ENCODE data around the gene KRT85.

The KRT85 gene

GRCh38 chr12:52343550-52343949 is 23.7 kb downstream of the KRT85 start:
- H3K27ac ChIP-seq (ENCODE audit: low read length): no peak overlapping the region
- no peaks in the 10 kb centered on the region for H3K27me3 ChIP-seq (ENCODE audit: control insufficient read depth, insufficient read depth, low read length)
- no peaks in the 10 kb centered on the region for H3K9me3 ChIP-seq (ENCODE audit: control insufficient read depth, low read depth, low read length)
- no peaks in the 10 kb centered on the region for H3K4me1 ChIP-seq (ENCODE audit: control insufficient read depth, low read depth, low read length)
- H3K9ac ChIP-seq (ENCODE audit: low read length): no peak overlapping the region
- H3K36me3 ChIP-seq (ENCODE audit: control insufficient read depth, low read depth, low read length): no peaks in the 10 kb centered on the region
- H3K4me3 ChIP-seq (ENCODE audit: low read length): no peak overlapping the region

- Histone ChIP-seq H3K27me3 (ENCODE audit: control insufficient read depth, insufficient read depth, low read length) (no peaks in the 10 kb centered on the region), H3K9ac (ENCODE audit: low read length) (no peak overlapping the region), H3K4me3 (ENCODE audit: low read length) (no peak overlapping the region), H3K27ac (ENCODE audit: low read length) (no peak overlapping the region), H3K36me3 (ENCODE audit: control insufficient read depth, low read depth, low read length) (no peaks in the 10 kb centered on the region), H3K9me3 (ENCODE audit: control insufficient read depth, low read depth, low read length) (no peaks in the 10 kb centered on the region), H3K4me1 (ENCODE audit: control insufficient read depth, low read depth, low read length) (no peaks in the 10 kb centered on the region)
Measured at GRCh38 chr12:52342781-52343490, 24.3 kb downstream of the KRT85 start.

- H3K9ac ChIP-seq (ENCODE audit: low read length): no peak overlapping the region
Measured at GRCh38 chr12:52341066-52341580, 26.2 kb downstream of the KRT85 start.

GRCh38 chr12:52338241-52338960 is 28.9 kb downstream of the KRT85 start:
- Histone ChIP-seq H3K27me3 (ENCODE audit: control insufficient read depth, insufficient read depth, low read length) (no peaks in the 10 kb centered on the region), H3K36me3 (ENCODE audit: control insufficient read depth, low read depth, low read length) (no peaks in the 10 kb centered on the region), H3K9ac (ENCODE audit: low read length) (no peak overlapping the region), H3K27ac (ENCODE audit: low read length) (no peak overlapping the region), H3K4me1 (ENCODE audit: control insufficient read depth, low read depth, low read length) (no peaks in the 10 kb centered on the region), H3K9me3 (ENCODE audit: control insufficient read depth, low read depth, low read length) (no peaks in the 10 kb centered on the region), H3K4me3 (ENCODE audit: low read length) (no peak overlapping the region)

More at GRCh38 chr12:52341066-52341580, 26.2 kb downstream of the KRT85 start:
- Histone ChIP-seq H3K27me3 (ENCODE audit: control insufficient read depth, insufficient read depth, low read length) (no peaks in the 10 kb centered on the region), H3K4me3 (ENCODE audit: low read length) (no peak overlapping the region), H3K36me3 (ENCODE audit: control insufficient read depth, low read depth, low read length) (no peaks in the 10 kb centered on the region), H3K27ac (ENCODE audit: low read length) (no peak overlapping the region), H3K4me1 (ENCODE audit: control insufficient read depth, low read depth, low read length) (no peaks in the 10 kb centered on the region), H3K9me3 (ENCODE audit: control insufficient read depth, low read depth, low read length) (no peaks in the 10 kb centered on the region)

GRCh38 chr12:52337054-52337453 is 30.2 kb downstream of the KRT85 start:
- H3K27me3 ChIP-seq (ENCODE audit: control insufficient read depth, insufficient read depth, low read length): no peaks in the 10 kb centered on the region
- H3K27ac ChIP-seq (ENCODE audit: low read length): no peak overlapping the region
- no peaks in the 10 kb centered on the region for H3K36me3 ChIP-seq (ENCODE audit: control insufficient read depth, low read depth, low read length)
- no peaks in the 10 kb centered on the region for H3K4me1 ChIP-seq (ENCODE audit: control insufficient read depth, low read depth, low read length)
- H3K9ac ChIP-seq (ENCODE audit: low read length): no peak overlapping the region
- H3K9me3 ChIP-seq (ENCODE audit: control insufficient read depth, low read depth, low read length): no peaks in the 10 kb centered on the region
- no peak overlapping the region for H3K4me3 ChIP-seq (ENCODE audit: low read length)

GRCh38 chr12:52336641-52337040 is 30.6 kb downstream of the KRT85 start:
- Histone ChIP-seq H3K36me3 (ENCODE audit: control insufficient read depth, low read depth, low read length) (no peaks in the 10 kb centered on the region), H3K27ac (ENCODE audit: low read length) (no peak overlapping the region), H3K4me1 (ENCODE audit: control insufficient read depth, low read depth, low read length) (no peaks in the 10 kb centered on the region), H3K9ac (ENCODE audit: low read length) (no peak overlapping the region), H3K27me3 (ENCODE audit: control insufficient read depth, insufficient read depth, low read length) (no peaks in the 10 kb centered on the region), H3K4me3 (ENCODE audit: low read length) (no peak overlapping the region), H3K9me3 (ENCODE audit: control insufficient read depth, low read depth, low read length) (no peaks in the 10 kb centered on the region)

GRCh38 chr12:52335598-52336262 is 31.6 kb downstream of the KRT85 start:
- Histone ChIP-seq H3K27ac (ENCODE audit: low read length) (no peak overlapping the region), H3K9ac (ENCODE audit: low read length) (no peak overlapping the region), H3K9me3 (ENCODE audit: control insufficient read depth, low read depth, low read length) (no peaks in the 10 kb centered on the region), H3K27me3 (ENCODE audit: control insufficient read depth, insufficient read depth, low read length) (no peaks in the 10 kb centered on the region), H3K36me3 (ENCODE audit: control insufficient read depth, low read depth, low read length) (no peaks in the 10 kb centered on the region), H3K4me3 (ENCODE audit: low read length) (no peak overlapping the region), H3K4me1 (ENCODE audit: control insufficient read depth, low read depth, low read length) (no peaks in the 10 kb centered on the region)

GRCh38 chr12:52334185-52334584 is 33.1 kb downstream of the KRT85 start:
- Histone ChIP-seq H3K36me3 (ENCODE audit: control insufficient read depth, low read depth, low read length) (no peaks in the 10 kb centered on the region), H3K4me3 (ENCODE audit: low read length) (no peak overlapping the region), H3K27me3 (ENCODE audit: control insufficient read depth, insufficient read depth, low read length) (no peaks in the 10 kb centered on the region)

GRCh38 chr12:52333321-52333720 is 34.0 kb downstream of the KRT85 start:
- Histone ChIP-seq H3K9me3 (ENCODE audit: control insufficient read depth, low read depth, low read length) (no peaks in the 10 kb centered on the region), H3K4me3 (ENCODE audit: low read length) (no peak overlapping the region), H3K4me1 (ENCODE audit: control insufficient read depth, low read depth, low read length) (no peaks in the 10 kb centered on the region), H3K9ac (ENCODE audit: low read length) (no peak overlapping the region), H3K36me3 (ENCODE audit: control insufficient read depth, low read depth, low read length) (no peaks in the 10 kb centered on the region), H3K27ac (ENCODE audit: low read length) (no peak overlapping the region), H3K27me3 (ENCODE audit: control insufficient read depth, insufficient read depth, low read length) (no peaks in the 10 kb centered on the region)

More at GRCh38 chr12:52334185-52334584, 33.1 kb downstream of the KRT85 start:
- H3K27ac ChIP-seq (ENCODE audit: low read length): no peak overlapping the region
- H3K4me1 ChIP-seq (ENCODE audit: control insufficient read depth, low read depth, low read length): no peaks in the 10 kb centered on the region
- H3K9ac ChIP-seq (ENCODE audit: low read length): no peak overlapping the region
- H3K9me3 ChIP-seq (ENCODE audit: control insufficient read depth, low read depth, low read length): no peaks in the 10 kb centered on the region

- H3K27me3 ChIP-seq (ENCODE audit: control insufficient read depth, insufficient read depth, low read length): no peaks in the 10 kb centered on the region
- no peak overlapping the region for H3K9ac ChIP-seq (ENCODE audit: low read length)
- H3K27ac ChIP-seq (ENCODE audit: low read length): no peak overlapping the region
- H3K36me3 ChIP-seq (ENCODE audit: control insufficient read depth, low read depth, low read length): no peaks in the 10 kb centered on the region
- no peak overlapping the region for H3K4me3 ChIP-seq (ENCODE audit: low read length)
- H3K4me1 ChIP-seq (ENCODE audit: control insufficient read depth, low read depth, low read length): no peaks in the 10 kb centered on the region
- H3K9me3 ChIP-seq (ENCODE audit: control insufficient read depth, low read depth, low read length): no peaks in the 10 kb centered on the region
Measured at GRCh38 chr12:52332381-52332780, 34.9 kb downstream of the KRT85 start.

GRCh38 chr12:52331833-52332232 is 35.4 kb downstream of the KRT85 start:
- H3K9ac ChIP-seq (ENCODE audit: low read length): no peak overlapping the region
- H3K4me1 ChIP-seq (ENCODE audit: control insufficient read depth, low read depth, low read length): no peaks in the 10 kb centered on the region
- H3K9me3 ChIP-seq (ENCODE audit: control insufficient read depth, low read depth, low read length): no peaks in the 10 kb centered on the region
- H3K27me3 ChIP-seq (ENCODE audit: control insufficient read depth, insufficient read depth, low read length): no peaks in the 10 kb centered on the region
- H3K4me3 ChIP-seq (ENCODE audit: low read length): no peak overlapping the region
- no peaks in the 10 kb centered on the region for H3K36me3 ChIP-seq (ENCODE audit: control insufficient read depth, low read depth, low read length)
- no peak overlapping the region for H3K27ac ChIP-seq (ENCODE audit: low read length)

Measured in iPS-18a (cell line).